Activated CD8-positive, alpha-beta memory T cell treated with anti-CD3 and anti-CD28 coated beads, Interleukin-2, amount 50 U/mL, for 4 hours (primary cell): Measurements from ENCODE around the gene PLD2.
A peak's percentile ranks its signal among the peaks of the same experiment; 100 is the strongest.

ENCODE experiments used
- DNase-seq: peaks from one replicate; pipeline ENCODE4 v3.0.0-alpha.2; 2020

The PLD2 gene

GRCh38 chr17:4806777-4807604 lies at the start of gene PLD2:
TSS of gene PLD2 (plus strand) at chr17:4807152. CDS start at chr17:4807773, 621 bp downstream.
- peak; percentile 85 for DNase-seq

GRCh38 chr17:4759776-4760236 lies 47.1 kb upstream of the PLD2 start:
- no peak for DNase-seq

DNA sequence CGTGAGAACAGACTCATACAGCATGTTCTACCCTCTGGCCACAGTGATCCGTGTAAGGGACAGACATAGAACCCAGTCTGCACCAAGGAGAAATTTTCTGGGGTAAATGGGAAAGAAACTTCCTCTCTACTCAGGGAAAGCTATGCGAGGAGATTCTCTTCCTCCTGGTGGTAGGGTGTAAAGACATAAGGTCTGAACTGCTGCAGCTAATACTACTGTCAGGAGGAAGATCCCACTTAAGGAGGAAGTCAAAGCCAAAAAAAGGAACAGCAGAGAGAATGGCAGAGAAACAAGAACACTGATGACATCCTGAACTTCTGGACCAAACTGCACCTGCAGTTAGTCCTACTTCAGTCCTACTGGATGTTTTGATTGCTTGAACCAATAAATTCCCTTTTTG lies 42.4 kb upstream of the PLD2 start:
- no peak for DNase-seq

DNA sequence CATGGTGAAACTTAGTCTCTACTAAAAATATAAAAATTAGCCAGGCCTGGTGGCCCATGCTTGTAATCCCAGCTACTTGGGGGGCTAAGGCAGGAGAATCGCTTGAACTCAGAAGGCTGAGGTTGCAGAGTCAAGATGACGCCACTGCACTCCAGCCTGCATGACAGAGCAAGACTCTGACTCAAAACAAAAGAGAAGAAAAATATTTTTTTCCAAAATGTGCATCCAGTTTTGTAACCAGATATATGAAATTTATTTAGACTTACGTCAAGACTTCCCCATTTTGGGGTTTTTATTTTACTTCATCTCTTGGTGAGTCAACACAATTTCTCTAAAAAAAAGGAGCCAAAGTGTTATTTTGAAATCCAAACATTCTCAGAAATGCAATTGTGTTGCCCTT lies 40.8 kb upstream of the PLD2 start:
- DNase-seq: no peak

DNA sequence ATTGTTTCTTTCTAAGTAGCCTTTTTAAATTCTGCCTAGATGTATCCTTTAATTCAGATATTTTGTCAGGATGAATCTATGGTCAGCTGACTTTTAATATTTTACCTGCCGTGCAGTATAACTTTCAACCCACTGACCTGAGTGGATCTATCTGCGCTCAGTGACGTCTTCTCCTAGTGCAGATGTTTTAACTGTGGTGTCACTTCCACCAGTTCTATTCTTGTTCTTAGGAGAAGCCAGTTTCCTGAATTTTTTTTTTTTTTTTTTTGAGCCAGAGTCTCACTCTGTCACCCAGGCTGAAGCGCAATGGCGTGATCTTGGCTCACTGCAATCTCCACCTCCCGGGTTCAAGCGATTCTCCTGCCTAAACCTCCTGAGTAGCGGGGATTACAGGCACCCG lies 40.2 kb upstream of the PLD2 start:
- DNase-seq: no peak

DNA sequence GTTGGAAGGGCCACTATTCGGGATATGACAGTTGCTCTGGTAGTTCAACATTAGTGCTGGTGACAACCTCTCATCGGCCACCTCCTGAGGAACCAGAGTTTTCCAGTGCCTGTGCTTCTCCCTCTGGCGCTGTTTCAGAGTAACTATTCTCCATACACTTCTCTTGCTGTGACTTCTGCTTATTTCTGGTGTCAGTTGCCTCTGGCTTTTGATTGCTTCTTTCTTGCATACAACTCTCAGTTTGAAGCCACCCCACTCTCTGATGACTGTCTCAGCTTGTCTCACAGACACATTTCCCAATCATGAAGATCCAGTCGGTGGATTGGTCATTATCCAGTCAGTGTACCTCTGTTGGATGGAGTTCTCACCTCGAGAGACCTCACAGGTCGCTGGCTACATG lies 38.7 kb upstream of the PLD2 start:
- DNase-seq: no peak

DNA sequence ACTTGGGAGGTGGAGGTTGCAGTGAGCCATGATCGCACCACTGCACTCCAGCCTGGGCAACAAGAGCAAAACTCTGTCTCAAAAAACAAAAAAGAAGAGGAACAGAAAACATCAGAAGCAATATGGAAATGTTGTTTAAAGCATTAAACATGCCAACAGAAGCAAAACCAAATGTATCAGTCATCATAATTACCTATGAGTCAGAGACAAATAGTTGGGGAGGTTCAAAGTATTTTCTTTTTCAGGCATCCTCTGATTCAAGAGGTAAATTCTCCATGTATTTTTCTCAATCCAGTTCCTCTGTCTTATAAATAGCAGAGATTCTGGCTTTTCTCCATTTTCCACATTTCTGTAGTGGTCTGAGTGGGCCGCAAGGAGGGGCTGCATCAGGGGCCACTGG lies 37.3 kb upstream of the PLD2 start:
- no peak for DNase-seq

GRCh38 chr17:4771519-4772234 lies 35.3 kb upstream of the PLD2 start, which contains the start of gene TM4SF5:
TSS of gene TM4SF5 (plus strand) at chr17:4771886. CDS start at chr17:4771923, 37 bp downstream.
- DNase-seq: no peak

DNA sequence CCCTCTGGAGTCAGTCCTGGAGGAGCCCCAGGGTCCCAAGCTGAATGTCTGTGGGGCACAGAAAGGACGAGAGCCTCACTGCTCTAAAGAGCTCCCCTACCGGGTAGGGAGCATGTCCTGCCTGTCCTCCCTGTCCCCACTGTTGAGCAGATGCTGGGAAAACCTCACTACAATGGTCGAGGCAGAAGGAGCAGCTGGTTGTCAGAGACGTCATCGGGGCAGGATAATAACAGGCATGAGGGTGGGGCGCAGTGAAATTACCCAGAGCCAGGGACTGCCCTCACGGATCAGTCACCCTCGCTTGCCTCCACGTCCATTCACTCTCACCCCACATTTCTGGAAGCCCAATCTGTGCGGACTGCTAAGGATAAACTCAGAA lies 34.7 kb upstream of the PLD2 start:
- DNase-seq: no peak

DNA sequence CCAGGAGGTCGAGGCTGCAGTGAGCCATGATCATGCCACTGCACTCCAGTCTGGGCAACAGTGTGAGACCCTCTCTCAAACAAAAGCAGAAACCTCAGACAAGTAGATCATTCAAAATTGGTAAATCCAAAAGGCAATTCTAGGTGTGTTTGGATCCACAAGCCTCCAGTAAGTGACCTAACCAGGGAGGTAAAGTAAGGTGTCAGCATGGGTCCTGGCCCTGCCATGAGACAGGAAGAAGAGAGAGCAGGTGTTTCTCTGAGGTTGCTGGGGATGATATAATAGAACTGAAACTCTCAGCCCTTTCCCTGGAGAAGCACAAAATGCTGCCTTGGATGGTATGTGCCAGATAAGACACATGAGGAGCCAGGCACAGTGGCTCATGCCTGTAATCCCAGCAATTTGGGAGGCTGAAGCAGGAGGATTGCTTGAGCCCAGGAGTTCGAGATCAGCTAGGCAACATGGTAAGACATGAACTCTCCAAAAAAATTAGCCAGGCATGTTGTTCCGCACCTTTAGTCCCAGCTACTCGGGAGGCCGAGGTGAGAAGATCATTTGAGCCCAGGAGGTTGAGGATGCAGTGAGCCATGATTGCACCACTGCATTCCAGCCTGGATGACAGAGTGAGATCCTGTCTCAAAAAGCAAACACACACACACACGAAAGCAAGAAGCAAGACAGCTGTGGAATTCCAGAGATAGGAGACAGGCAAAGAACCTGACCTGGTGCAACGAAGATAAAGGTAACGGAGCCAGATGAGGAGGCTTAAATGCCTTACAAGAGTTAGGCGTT lies 28.8 kb upstream of the PLD2 start:
- DNase-seq: no peak

GRCh38 chr17:4780325-4780955 lies 26.5 kb upstream of the PLD2 start:
- DNase-seq: no peak

- peak; percentile 18 for DNase-seq
These were observed 24.3 kb upstream of the PLD2 start for GRCh38 chr17:4782652-4783051.

DNA sequence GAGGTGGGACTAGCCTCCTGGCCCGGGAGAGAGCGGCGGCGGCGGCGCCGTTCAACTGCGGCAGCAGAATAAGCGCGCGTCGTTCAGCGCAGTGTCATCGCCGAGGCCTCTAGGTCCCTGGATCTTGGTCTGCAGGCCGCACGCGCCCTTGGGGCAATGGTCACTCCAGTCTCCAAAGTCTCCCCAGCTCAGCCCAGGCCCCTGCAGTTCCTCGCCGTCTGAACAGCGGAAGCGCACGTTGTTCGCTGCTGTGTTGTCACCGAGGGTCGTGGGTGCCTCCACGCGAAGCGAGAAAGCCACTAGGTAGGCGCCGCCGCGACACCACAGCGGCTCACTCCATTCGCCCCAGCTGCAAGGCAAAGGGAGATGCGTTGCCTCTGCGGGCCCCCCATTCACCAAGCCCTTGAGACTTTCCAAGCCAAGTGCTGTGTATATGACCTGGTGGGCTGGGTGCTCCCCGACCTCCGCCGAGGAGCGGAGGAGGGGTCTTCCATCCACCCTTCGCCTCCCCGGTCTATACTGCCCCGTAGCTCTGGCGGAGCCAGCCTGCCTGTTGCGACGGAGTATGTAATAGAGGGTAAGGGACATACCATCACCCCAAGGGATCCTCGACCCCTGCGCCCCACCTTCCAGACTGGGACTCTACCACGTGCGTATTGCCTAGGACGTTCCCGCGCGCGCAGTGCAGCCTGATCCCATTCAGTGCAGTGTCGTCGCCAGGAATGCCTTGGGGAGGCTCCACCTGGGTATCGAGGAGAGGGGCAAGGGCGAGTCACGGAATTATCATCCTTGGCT lies 21.4 kb upstream of the PLD2 start:
- DNase-seq: no peak

DNA sequence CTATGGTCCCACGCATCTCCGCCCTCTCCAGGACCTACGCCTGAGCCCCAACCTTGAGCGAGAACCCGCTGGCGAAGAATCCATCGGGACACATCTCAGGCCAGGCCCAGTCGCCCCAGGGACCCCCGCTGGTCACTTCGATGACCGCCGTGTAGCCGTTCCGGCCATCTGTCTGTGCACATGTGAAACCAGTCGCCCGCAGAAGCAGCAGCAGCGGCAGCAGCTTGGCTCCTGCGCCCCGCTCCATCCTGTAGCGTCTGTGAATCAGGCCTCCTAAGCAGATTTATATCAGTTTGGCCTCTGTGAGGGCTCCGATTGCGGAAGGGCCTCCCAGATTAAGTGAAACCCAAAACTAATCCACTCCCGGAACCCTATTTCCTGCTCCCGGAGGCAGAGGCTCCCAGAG lies 20.8 kb upstream of the PLD2 start, which contains the start of gene VMO1:
Gene VMO1, minus strand, starts transcription at position 259 of the 406 bp plus-strand sequence. Its CDS starts 12 bp downstream, at position 247.
- DNase-seq: no peak

- no peak for DNase-seq
These were observed 20.4 kb upstream of the PLD2 start for GRCh38 chr17:4786516-4786915.

DNA sequence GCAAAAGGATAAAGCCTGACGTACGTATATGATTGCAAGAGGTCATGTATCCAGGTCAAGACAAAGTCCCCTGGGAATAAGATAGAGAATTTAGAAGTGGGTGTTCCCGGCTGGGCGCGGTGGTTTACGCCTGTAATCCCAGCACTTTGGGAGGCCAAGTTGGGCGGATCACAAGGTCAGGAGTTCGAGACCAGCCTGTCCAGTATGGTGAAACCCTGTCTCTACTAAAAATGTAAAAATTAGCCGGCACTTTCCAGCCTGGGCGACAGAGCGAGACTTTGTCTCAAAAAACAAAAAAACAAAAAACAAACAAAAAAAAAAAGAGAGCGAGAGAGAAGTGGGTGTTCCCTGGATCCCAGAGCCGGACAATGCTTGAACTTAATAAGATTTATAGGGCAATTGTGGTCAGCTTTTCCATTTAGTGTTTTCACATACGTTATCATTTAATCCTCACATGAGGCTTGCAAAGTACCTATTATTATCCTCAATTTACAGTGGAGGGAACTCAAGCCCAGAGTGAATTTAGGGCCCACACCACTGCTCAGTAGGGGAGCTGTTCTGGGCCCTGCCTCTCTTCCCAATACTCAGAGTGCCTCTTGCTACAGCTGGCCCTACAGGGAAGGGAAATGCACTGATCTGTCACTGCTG lies 18.7 kb upstream of the PLD2 start:
- no peak for DNase-seq

DNA sequence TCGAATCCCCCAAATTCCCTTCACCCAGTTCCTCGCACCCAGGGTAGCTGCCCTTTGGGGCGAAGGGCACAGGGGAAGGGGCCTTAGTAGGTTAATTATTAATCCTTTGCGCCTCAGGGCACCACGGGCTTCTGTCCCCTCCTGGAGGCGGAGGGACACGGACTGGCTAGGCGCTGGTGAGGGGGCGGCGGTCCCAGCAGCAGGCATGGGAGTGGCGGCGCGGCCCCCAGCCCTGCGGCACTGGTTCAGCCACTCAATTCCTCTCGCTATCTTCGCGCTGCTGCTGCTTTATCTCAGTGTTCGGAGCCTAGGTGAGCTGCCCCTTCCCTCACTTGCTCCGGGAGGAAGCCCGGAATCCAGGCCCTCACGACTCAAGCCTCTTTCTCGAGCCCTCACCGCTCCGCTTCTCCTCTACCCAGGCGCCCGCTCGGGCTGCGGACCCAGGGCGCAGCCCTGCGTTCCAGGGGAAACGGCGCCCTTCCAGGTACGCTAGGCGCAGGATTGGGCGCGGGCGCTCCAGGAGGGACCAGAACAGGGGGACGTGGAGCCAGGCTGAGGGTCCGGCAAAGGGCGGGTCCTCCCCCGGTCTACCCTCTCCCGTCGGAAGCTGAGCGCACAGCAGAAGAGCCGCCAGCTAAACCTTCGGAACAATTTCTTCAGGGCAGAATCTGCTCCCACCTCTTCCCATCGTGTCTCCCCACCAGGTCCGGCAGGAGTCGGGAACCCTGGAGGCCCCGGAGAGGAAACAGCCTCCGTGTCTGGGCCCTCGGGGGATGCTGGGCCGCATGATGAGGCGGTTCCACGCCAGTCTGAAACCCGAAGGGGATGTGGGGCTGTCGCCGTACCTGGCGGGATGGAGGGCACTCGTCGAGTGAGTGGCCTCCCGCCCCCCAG lies 17.9 kb upstream of the PLD2 start, which contains the start of gene GLTPD2:
Gene GLTPD2, plus strand, starts transcription at position 158 of the 894 bp plus-strand sequence. Its CDS starts 48 bp downstream, at position 206.
- DNase-seq: no peak

GRCh38 chr17:4789701-4789950 lies 17.3 kb upstream of the PLD2 start:
- DNase-seq: no peak

GRCh38 chr17:4789951-4790704 lies 16.8 kb upstream of the PLD2 start:
- peak; percentile 77 for DNase-seq

- DNase-seq: no peak
These were observed 16.3 kb upstream of the PLD2 start for GRCh38 chr17:4790705-4791088.
